Astrocyte (in vitro differentiated cells and primary cell): ENCODE results near the gene FANK1. TPM values are rescaled to one million over a fixed set of nuclear protein-coding genes. Genes with fewer than 3 reads are reported as not detected.

Experiments used
- DNase-seq: peaks from one replicate; pipeline ENCODE4 v3.0.0-alpha.2; 2010; ENCODE audit warnings: low read depth
- FAIRE-seq: peaks from 2 replicates; lab custom pipeline; 2011; peaks lifted over from hg19 to GRCh38; lab: Jason Lieb, UNC
- H2AFZ ChIP-seq: 2 replicates; pipeline ENCODE4 v1.6.0; 2012; ENCODE audit warnings: low read depth, low read length, inconsistent platforms
- H3K27ac ChIP-seq: 2 replicates; pipeline ENCODE4 v1.5.1; 2011; ENCODE audit warnings: low read depth, low read length, inconsistent platforms
- H3K27me3 ChIP-seq: 2 replicates; pipeline ENCODE4 v1.6.0; 2011; ENCODE audit warnings: low read length, inconsistent platforms; ENCODE audit not compliant: insufficient read depth
- H3K36me3 ChIP-seq: 2 replicates; pipeline ENCODE4 v1.5.1; 2011; ENCODE audit warnings: low read length, inconsistent platforms; ENCODE audit not compliant: insufficient read depth
- H3K4me1 ChIP-seq: 2 replicates; pipeline ENCODE4 v1.5.1; 2011; ENCODE audit warnings: low read length, inconsistent platforms; ENCODE audit not compliant: insufficient read depth
- H3K4me2 ChIP-seq: 2 replicates; pipeline ENCODE4 v1.6.0; 2012; ENCODE audit warnings: low read length, inconsistent platforms
- H3K4me3 ChIP-seq: 2 replicates; pipeline ENCODE4 v1.5.1; 2011; ENCODE audit warnings: low read depth, mild to moderate bottlenecking, low read length, inconsistent platforms; ENCODE audit not compliant: insufficient read depth
- H3K79me2 ChIP-seq: 2 replicates; pipeline ENCODE4 v1.6.0; 2012; ENCODE audit warnings: mild to moderate bottlenecking, low read length, inconsistent platforms; ENCODE audit not compliant: insufficient read depth
- H3K9ac ChIP-seq: 2 replicates; pipeline ENCODE4 v1.6.0; 2012; ENCODE audit warnings: mild to moderate bottlenecking, low read length, inconsistent platforms
- H3K9me3 ChIP-seq: 2 replicates; pipeline ENCODE4 v1.5.1; 2012; ENCODE audit warnings: low read depth, mild to moderate bottlenecking, low read length, inconsistent platforms; ENCODE audit not compliant: insufficient read depth
- H4K20me1 ChIP-seq: 2 replicates; pipeline ENCODE4 v1.6.0; 2012; ENCODE audit warnings: low read length, inconsistent platforms; ENCODE audit not compliant: insufficient read depth
- H3K27ac Mint-ChIP-seq: one replicate; pipeline ENCODE4 v1.8.0; 2021; ENCODE audit warnings: mild to moderate bottlenecking, mixed read lengths; ENCODE audit not compliant: unreplicated experiment
- H3K27me3 Mint-ChIP-seq: one replicate; pipeline ENCODE4 v1.8.0; 2021; ENCODE audit warnings: low read depth, mixed read lengths; ENCODE audit not compliant: unreplicated experiment
- H3K36me3 Mint-ChIP-seq: one replicate; pipeline ENCODE4 v1.8.0; 2021; ENCODE audit warnings: low read depth, mixed read lengths; ENCODE audit not compliant: unreplicated experiment
- H3K4me1 Mint-ChIP-seq: one replicate; pipeline ENCODE4 v1.8.0; 2021; ENCODE audit warnings: low read depth, mixed read lengths; ENCODE audit not compliant: unreplicated experiment
- H3K4me3 Mint-ChIP-seq: one replicate; pipeline ENCODE4 v1.8.0; 2021; ENCODE audit warnings: mild to moderate bottlenecking, moderate library complexity, mixed read lengths; ENCODE audit not compliant: unreplicated experiment
- H3K9me3 Mint-ChIP-seq: one replicate; pipeline ENCODE4 v1.8.0; 2021; ENCODE audit warnings: mild to moderate bottlenecking, mixed read lengths; ENCODE audit not compliant: unreplicated experiment
- CTCF ChIP-seq: IDR thresholded peaks from 2 replicates; pipeline ENCODE4 v1.5.1; 2011; ENCODE audit warnings: low read depth, mild to moderate bottlenecking, inconsistent platforms, low read length, moderate library complexity; ENCODE audit not compliant: insufficient read depth
- EZH2 ChIP-seq: IDR thresholded peaks from 2 replicates; pipeline ENCODE4 v1.6.1; 2012; ENCODE audit warnings: mild to moderate bottlenecking, low read length, inconsistent platforms; ENCODE audit not compliant: insufficient read depth
- total RNA-seq: library from RNA; stranded (reverse); gene quantifications from 2 replicates; pipeline ENCODE4 v1.2.1, GENCODE V29; 2021

The FANK1 gene
- total RNA-seq, 1 donor from 2014 or later: 9.7 TPM

- DNase-seq (no peak), FAIRE-seq (no peak)
- H3K36me3 ChIP-seq: peaks cover 38% of the 10 kb centered on the region
- H3K4me1 Mint-ChIP-seq: no peaks in the 10 kb centered on the region
- no peaks in the 10 kb centered on the region for H4K20me1 ChIP-seq
- no peak overlapping the region for H3K9ac ChIP-seq
- H3K4me3 ChIP-seq: no peak overlapping the region
- H3K4me2 ChIP-seq: no peak overlapping the region
- no peak overlapping the region for H3K4me3 Mint-ChIP-seq
- no peak for TF ChIP-seq EZH2
- no peak for TF ChIP-seq CTCF
- H3K9me3 ChIP-seq: no peaks in the 10 kb centered on the region
- no peaks in the 10 kb centered on the region for H3K79me2 ChIP-seq
- H3K27ac Mint-ChIP-seq: no peak overlapping the region
- H3K27me3 Mint-ChIP-seq: no peaks in the 10 kb centered on the region
- H3K9me3 Mint-ChIP-seq: peaks cover 12% of the 10 kb centered on the region
- no peaks in the 10 kb centered on the region for H3K4me1 ChIP-seq
- peaks cover 38% of the 10 kb centered on the region for H3K36me3 Mint-ChIP-seq
- H3K27me3 ChIP-seq: no peaks in the 10 kb centered on the region
- no peak overlapping the region for H3K27ac ChIP-seq
- H2AFZ ChIP-seq: no peak overlapping the region
Measured at GRCh38 chr10:126027692-126028091, 131.3 kb downstream of the FANK1 start.

GRCh38 chr10:126029999-126030398, 133.6 kb downstream of the FANK1 start:
- Histone ChIP-seq H2AFZ (no peak overlapping the region), H3K79me2 (no peaks in the 10 kb centered on the region), H3K36me3 (peaks cover 50% of the 10 kb centered on the region), H3K4me2 (no peak overlapping the region), H3K27me3 (no peaks in the 10 kb centered on the region), H3K27ac (no peak overlapping the region), H4K20me1 (no peaks in the 10 kb centered on the region), H3K4me1 (no peaks in the 10 kb centered on the region), H3K9ac (no peak overlapping the region), H3K9me3 (no peaks in the 10 kb centered on the region), H3K4me3 (no peak overlapping the region)
- Mint-ChIP-seq H3K4me1 (no peaks in the 10 kb centered on the region), H3K27ac (no peak overlapping the region), H3K27me3 (no peaks in the 10 kb centered on the region), H3K9me3 (peaks cover 15% of the 10 kb centered on the region), H3K36me3 (peaks cover 48% of the 10 kb centered on the region), H3K4me3 (no peak overlapping the region)
- no peak for TF ChIP-seq EZH2
- FAIRE-seq: no peak
- DNase-seq: no peak

- no peak overlapping the region for H3K4me3 ChIP-seq
- no peak for TF ChIP-seq EZH2
- no peak for TF ChIP-seq CTCF
- no peak overlapping the region for H2AFZ ChIP-seq
- FAIRE-seq (no peak), DNase-seq (no peak)
- no peaks in the 10 kb centered on the region for H3K9me3 ChIP-seq
- H3K4me1 ChIP-seq: no peaks in the 10 kb centered on the region
- H3K9ac ChIP-seq: no peak overlapping the region
- no peaks in the 10 kb centered on the region for H4K20me1 ChIP-seq
- no peaks in the 10 kb centered on the region for H3K79me2 ChIP-seq
- no peaks in the 10 kb centered on the region for H3K27me3 ChIP-seq
- H3K27me3 Mint-ChIP-seq: no peaks in the 10 kb centered on the region
- peaks cover 27% of the 10 kb centered on the region for H3K36me3 Mint-ChIP-seq
- no peak overlapping the region for H3K4me3 Mint-ChIP-seq
- H3K27ac Mint-ChIP-seq: no peak overlapping the region
- H3K36me3 ChIP-seq: peaks cover 77% of the 10 kb centered on the region
- no peaks in the 10 kb centered on the region for H3K4me1 Mint-ChIP-seq
- H3K27ac ChIP-seq: no peak overlapping the region
- H3K4me2 ChIP-seq: no peak overlapping the region
- peaks cover 4% of the 10 kb centered on the region for H3K9me3 Mint-ChIP-seq
Measured at GRCh38 chr10:126034586-126034985, 138.2 kb downstream of the FANK1 start.
